Transverse colon (tissue), 4 donors: ENCODE measurements around the gene MED15. TPM values are rescaled to one million over a fixed set of nuclear protein-coding genes. Genes with fewer than 3 reads are reported as not detected.

Experiments used
- DNase-seq: peaks from one replicate; pipeline ENCODE4 v3.0.0-alpha.2; 2019
- H3K27ac ChIP-seq, 4 donors: fragments of 200-600 bp; sonication (generic); 2 replicates each; pipeline ENCODE4 v1.5.1; 2016 to 2018; ENCODE audit warnings: inconsistent platforms in 4 of 4
- H3K27me3 ChIP-seq: fragments of 200-600 bp; sonication (generic); 2 replicates; pipeline ENCODE4 v1.5.1; 2017; ENCODE audit warnings: inconsistent platforms
- H3K36me3 ChIP-seq, 4 donors: fragments of 200-600 bp; sonication (generic); 2 replicates each; pipeline ENCODE4 v1.5.1; 2017 to 2019; ENCODE audit warnings: inconsistent platforms in 4 of 4
- H3K4me1 ChIP-seq, 4 donors: fragments of 200-600 bp; sonication (generic); 2 replicates each; pipeline ENCODE4 v1.5.1; 2017 to 2020; ENCODE audit warnings: inconsistent platforms in 4 of 4
- H3K4me3 ChIP-seq, 4 donors: fragments of 200-600 bp; sonication (generic); 1 replicate in 1 of 4; 2 replicates in 3 of 4; pipeline versions ENCODE4 v1.5.1 to v1.6.1; 2017 to 2019; ENCODE audit warnings: inconsistent platforms in 4 of 4
- H3K9me3 ChIP-seq, 2 donors: fragments of 200-600 bp; sonication (generic); 2 replicates each; pipeline ENCODE4 v1.5.1; 2017 to 2019; ENCODE audit warnings: inconsistent platforms in 2 of 2
- CTCF ChIP-seq, 5 experiments: fragments of 200-600 bp in 3 of 5; fragments of 450-650 bp in 2 of 5; sonication (generic) in 3 of 5; IDR thresholded peaks; 1 replicate in 2 of 5; 2 replicates in 3 of 5; pipeline ENCODE4 v1.5.1; 2016 to 2017; ENCODE audit warnings: antibody characterized with exemption in 5 of 5, inconsistent platforms in 3 of 5, mild to moderate bottlenecking in 2 of 5, moderate library complexity in 1 of 5
- EP300 ChIP-seq: sonication (generic); formaldehyde crosslinking; IDR thresholded peaks from one replicate; pipeline ENCODE4 v1.6.1; 2017; ENCODE audit warnings: antibody characterized with exemption, low read depth
- POLR2A ChIP-seq: fragments of 450-650 bp; IDR thresholded peaks from one replicate; pipeline ENCODE4 v1.6.1; 2016; ENCODE audit warnings: antibody characterized with exemption, mild to moderate bottlenecking, moderate library complexity
- POLR2AphosphoS5 ChIP-seq, 3 donors: sonication (generic); formaldehyde crosslinking; IDR thresholded peaks; one replicate each; pipeline ENCODE4 v1.6.1; 2016; ENCODE audit warnings: antibody characterized with exemption in 3 of 3
- WGBS, 2 donors: methylation state at CpG; one replicate each; pipeline ENCODE4 v1.1.5; 2018; ENCODE audit warnings: low coverage in 1 of 2; 5-methylcytosine and 5-hydroxymethylcytosine counted together
- in situ Hi-C, 4 donors: fragments of 200-750 bp; cut with MboI; loops; one replicate each; pipeline versions ENCODE4 v1.15.0 to v1.15.1; 2017; ENCODE audit warnings: low sequenced_read_pairs in 3 of 4, low pct_ligation_motif_present in 1 of 4, low pct_unique_long_range_greater_than_20kb in 1 of 4
- intact Hi-C: fragments of 100-400 bp; cut with DNase I; formaldehyde crosslinking; loops from one replicate; pipeline ENCODE4 v1.15.1; 2023; ENCODE audit warnings: low total_unique reads
- total RNA-seq, 4 donors: library from RNA; depleted of rRNA; stranded (reverse); fragments of >200 nt; gene quantifications; one replicate each; pipeline ENCODE4 v1.1.0, GENCODE V29; 2016

MED15 gene
- total RNA-seq, 4 donors from 2014 or later, result 70.3 to 211 (median 116) TPM

- in situ Hi-C loops (loop anchor here in 1 of 4 donors (25.0 kb wide), 1 partner anchor 136 kb away; no protein-coding TSS in a partner anchor), intact Hi-C loops (no loop called here)
- H3K4me3 ChIP-seq, result no peak overlapping the region
- TF ChIP-seq POLR2A, result no peak
- no peak for TF ChIP-seq POLR2AphosphoS5 (IDR thresholded peaks at IDR 0.05)
- TF ChIP-seq CTCF (IDR thresholded peaks at IDR 0.05), result no peak
- TF ChIP-seq EP300, result no peak
- no peaks in the 10 kb centered on the region for H3K27me3 ChIP-seq
- no peak overlapping the region for H3K27ac ChIP-seq
- DNase-seq, result no peak
- H3K9me3 ChIP-seq, result no peaks in the 10 kb centered on the region
- WGBS, 2 donors, result 74% methylated on average over 3 of the region's 3 CpGs; no CpG with 5 or more reads in 1 of the 2 donors
- H3K4me1 ChIP-seq, result peaks cover 0 to 9% (median 5%) of the 10 kb centered on the region in 4 donors
- H3K36me3 ChIP-seq, result peaks cover 0 to 50% (median 15%) of the 10 kb centered on the region in 4 donors
Measured at GRCh38 chr22:20576445-20576816, 69.0 kb downstream of the MED15 start.

- Histone ChIP-seq H3K9me3 (no peaks in the 10 kb centered on the region), H3K4me3 (no peak overlapping the region), H3K36me3 (peaks cover 0 to 45% (median 12%) of the 10 kb centered on the region in 4 donors), H3K27me3 (no peaks in the 10 kb centered on the region), H3K4me1 (peaks cover 0 to 9% (median 5%) of the 10 kb centered on the region in 4 donors), H3K27ac (no peak overlapping the region)
- intact Hi-C loops (no loop called here), in situ Hi-C loops (loop anchor here in 1 of 4 donors (25.0 kb wide), 1 partner anchor 135 kb away; no protein-coding TSS in a partner anchor)
- TF ChIP-seq EP300 (no peak), CTCF (IDR thresholded peaks at IDR 0.05) (no peak), POLR2AphosphoS5 (IDR thresholded peaks at IDR 0.05) (no peak), POLR2A (no peak)
- DNase-seq, result no peak
- 93% methylated on average over 1 of the region's 1 CpG; no CpG with 5 or more reads in 1 of the 2 donors for WGBS, 2 donors
Measured at GRCh38 chr22:20577045-20577444, 69.6 kb downstream of the MED15 start.

- H3K27me3 ChIP-seq, result no peaks in the 10 kb centered on the region
- no peak for DNase-seq
- peaks cover 0 to 9% (median 5%) of the 10 kb centered on the region in 4 donors for H3K4me1 ChIP-seq
- TF ChIP-seq POLR2AphosphoS5 (IDR thresholded peaks at IDR 0.05) (no peak), CTCF (IDR thresholded peaks at IDR 0.05) (no peak), POLR2A (no peak), EP300 (no peak)
- H3K36me3 ChIP-seq, result peaks cover 0 to 40% (median 9%) of the 10 kb centered on the region in 4 donors
- H3K4me3 ChIP-seq, result no peak overlapping the region
- H3K9me3 ChIP-seq, result no peaks in the 10 kb centered on the region
- 50 to 100% methylated on average over 1 to 8 of the region's 8 CpGs for WGBS, 2 donors
- no peak overlapping the region for H3K27ac ChIP-seq
- in situ Hi-C loops, result loop anchor here in 1 of 4 donors (25.0 kb wide), 1 partner anchor 135 kb away; no protein-coding TSS in a partner anchor
- intact Hi-C loops, result no loop called here
Measured at GRCh38 chr22:20577549-20577975, 70.2 kb downstream of the MED15 start.

- no peaks in the 10 kb centered on the region for H3K27me3 ChIP-seq
- no peak overlapping the region for H3K4me3 ChIP-seq
- H3K36me3 ChIP-seq, result peaks cover 0 to 40% (median 10%) of the 10 kb centered on the region in 4 donors
- intact Hi-C loops (no loop called here), in situ Hi-C loops (loop anchor here in 1 of 4 donors (25.0 kb wide), 1 partner anchor 134 kb away; no protein-coding TSS in a partner anchor)
- no peak overlapping the region for H3K27ac ChIP-seq
- TF ChIP-seq CTCF (IDR thresholded peaks at IDR 0.05), result no peak
- no peak for TF ChIP-seq EP300
- H3K4me1 ChIP-seq, result peaks cover 0 to 9% (median 5%) of the 10 kb centered on the region in 4 donors
- no peak for DNase-seq
- no peaks in the 10 kb centered on the region for H3K9me3 ChIP-seq
- WGBS, 2 donors, result 72% methylated on average over 7 of the region's 7 CpGs; no CpG with 5 or more reads in 1 of the 2 donors
Measured at GRCh38 chr22:20578192-20578591, 70.8 kb downstream of the MED15 start.
